NCI-H345 treated with DMSO at 0.1 percent for 48 hours (cell line): ENCODE results near the gene VSX2.

ENCODE experiments used
- DNase-seq: peaks from one replicate; lab custom pipeline; 2025; ENCODE audit not compliant: unreplicated experiment; lab: John Stamatoyannopoulos, UW

The VSX2 gene

GRCh38 chr14:74297986-74298385 lies 58.7 kb downstream of the VSX2 start:
- DNase-seq, result no peak

DNA sequence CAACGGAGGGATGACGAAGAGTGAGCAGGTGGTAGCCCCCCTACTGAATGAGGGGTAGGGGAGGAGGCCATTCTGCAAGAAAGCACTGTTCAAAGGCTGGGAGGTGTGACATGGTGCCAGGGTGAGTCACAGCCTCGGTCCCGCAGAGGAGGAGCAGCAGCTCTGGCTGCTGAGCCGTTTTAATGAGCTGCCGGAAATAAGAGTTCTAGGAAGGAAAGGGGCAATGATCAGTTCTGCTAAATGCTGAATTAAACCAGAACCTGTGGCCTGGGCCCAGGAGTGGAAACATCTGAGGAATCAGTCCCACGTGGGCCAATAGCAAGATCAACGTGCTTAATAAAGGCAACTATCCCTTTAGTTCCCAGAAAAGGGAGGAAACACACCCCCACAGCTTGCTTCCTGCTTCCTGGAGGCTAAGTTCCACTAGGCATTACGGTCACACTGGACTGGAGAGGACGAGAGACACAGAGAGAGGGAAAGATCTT lies 59.9 kb downstream of the VSX2 start:
- no peak for DNase-seq

GRCh38 chr14:74301594-74302151 lies 62.4 kb downstream of the VSX2 start:
- DNase-seq, result no peak

- DNase-seq, result peak; percentile 8
Observed at GRCh38 chr14:74302152-74302628, 62.9 kb downstream of the VSX2 start.

GRCh38 chr14:74302634-74303569 lies 63.7 kb downstream of the VSX2 start, which contains the start of gene ABCD4:
TSS of gene ABCD4 (minus strand) at chr14:74302934. CDS start at chr14:74302912, 22 bp downstream.
- DNase-seq, result peak; percentile 81

DNA sequence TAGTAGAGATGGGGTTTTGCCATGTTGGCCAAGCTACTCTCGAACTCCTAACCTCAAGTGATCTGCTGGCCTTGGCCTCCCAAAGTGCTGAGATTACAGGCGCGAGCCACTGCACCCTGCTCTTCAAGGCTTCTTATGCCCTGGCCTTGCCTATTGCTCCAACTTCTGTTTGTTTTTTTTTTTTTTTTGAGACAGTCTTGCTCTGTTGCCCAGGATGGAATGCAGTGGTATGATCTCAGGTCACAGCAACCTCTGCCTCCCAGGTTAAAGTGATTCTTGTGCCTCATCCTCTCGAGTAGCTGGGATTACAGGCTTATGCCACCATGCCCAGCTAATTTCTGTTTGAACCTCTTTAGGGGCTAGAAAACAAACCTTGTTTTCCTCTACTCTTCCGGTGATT lies 69.4 kb downstream of the VSX2 start:
- no peak for DNase-seq

DNA sequence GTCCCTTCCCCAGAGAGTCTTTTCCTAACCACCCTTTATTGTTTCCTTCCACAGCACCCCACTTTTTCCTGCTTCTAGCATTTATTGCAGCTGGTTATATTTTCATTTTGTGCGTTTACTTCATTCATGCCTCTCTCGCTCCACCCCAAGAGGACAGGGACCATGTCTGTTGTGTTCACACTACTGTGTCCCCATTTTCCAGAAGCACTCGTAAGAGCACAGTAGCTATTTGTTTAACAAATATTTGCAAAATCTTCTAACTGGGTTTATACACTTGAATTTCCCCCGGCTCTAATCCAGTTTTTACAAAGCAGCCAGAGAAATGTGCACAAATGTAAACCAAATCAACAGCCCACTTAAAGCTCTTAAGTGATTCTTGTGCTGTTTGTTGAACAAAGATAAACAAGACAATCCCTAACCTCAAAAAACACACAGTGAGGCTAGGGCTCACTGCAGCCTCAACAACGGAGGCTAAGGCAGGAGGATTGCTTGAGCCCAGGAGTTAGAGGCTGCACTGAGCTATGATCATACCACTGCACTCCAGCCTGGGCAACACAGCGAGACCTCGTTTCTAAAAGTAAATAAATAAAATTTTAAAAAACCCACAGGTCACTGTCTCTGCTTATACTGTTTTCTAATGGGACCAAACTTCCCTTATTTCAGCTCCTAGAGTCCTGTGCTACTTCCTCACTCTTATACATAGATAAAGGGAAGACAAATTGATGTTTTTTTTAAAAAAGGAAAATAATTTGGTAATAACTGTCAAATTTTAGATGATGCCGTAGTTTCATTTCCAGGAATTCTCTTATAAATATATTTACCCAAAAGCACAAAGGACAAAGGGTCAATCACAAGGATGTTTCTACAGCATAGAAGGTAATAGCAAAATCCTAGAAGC lies 70.1 kb downstream of the VSX2 start:
- no peak for DNase-seq

GRCh38 chr14:74312161-74312560 lies 72.9 kb downstream of the VSX2 start:
- DNase-seq, result no peak
